Stimulated activated CD8-positive, alpha-beta memory T cell treated with anti-CD3 and anti-CD28 coated beads, Interleukin-7, amount 100 ng/mL, for 4 hours (primary cell): ENCODE data around the gene SH3PXD2A.
"Not testable (repeated sequence)": the region's sequence is repeated elsewhere in the genome, so short reads cannot be mapped to it uniquely, and the experiment has no call there.

Source experiments
- DNase-seq, 2 donors: peaks; one replicate each; pipeline ENCODE4 v3.0.0-alpha.2; 2020; ENCODE audit warnings: low read depth in 2 of 2

The SH3PXD2A gene

GRCh38 chr10:103646304-103646703 is 209.1 kb downstream of the SH3PXD2A start:
- DNase-seq = no peak

- no peak for DNase-seq
Measured at GRCh38 chr10:103645141-103646054, 210.0 kb downstream of the SH3PXD2A start.

- no peak for DNase-seq
Measured at GRCh38 chr10:103643381-103643780, 212.0 kb downstream of the SH3PXD2A start.

- no peak for DNase-seq
Measured at GRCh38 chr10:103641326-103641725, 214.1 kb downstream of the SH3PXD2A start.

- no peak for DNase-seq
Measured at GRCh38 chr10:103640436-103641181, 214.8 kb downstream of the SH3PXD2A start.

- no peak for DNase-seq
Measured at GRCh38 chr10:103638948-103639347, 216.4 kb downstream of the SH3PXD2A start.

GRCh38 chr10:103637927-103638557 is 217.3 kb downstream of the SH3PXD2A start:
- DNase-seq = no peak

GRCh38 chr10:103637011-103637410 is 218.4 kb downstream of the SH3PXD2A start:
- no peak for DNase-seq

- no peak for DNase-seq
Measured at GRCh38 chr10:103636492-103636891, 218.9 kb downstream of the SH3PXD2A start.

- DNase-seq = no peak
Measured at GRCh38 chr10:103635580-103635979, 219.8 kb downstream of the SH3PXD2A start.

- DNase-seq = no peak
Measured at GRCh38 chr10:103633846-103634245, 221.5 kb downstream of the SH3PXD2A start.

- not testable (repeated sequence) for DNase-seq
Measured at GRCh38 chr10:103632871-103633270, 222.5 kb downstream of the SH3PXD2A start.

- no peak for DNase-seq
Measured at GRCh38 chr10:103632247-103632642, 223.1 kb downstream of the SH3PXD2A start.

- DNase-seq = no peak
Measured at GRCh38 chr10:103630156-103630555, 225.2 kb downstream of the SH3PXD2A start.

- DNase-seq = no peak
Measured at GRCh38 chr10:103629581-103629980, 225.8 kb downstream of the SH3PXD2A start.

- no peak for DNase-seq
Measured at GRCh38 chr10:103627893-103628292, 227.5 kb downstream of the SH3PXD2A start.

- DNase-seq = no peak
Measured at GRCh38 chr10:103627111-103627892, 228.1 kb downstream of the SH3PXD2A start.

- DNase-seq = no peak
Measured at GRCh38 chr10:103626178-103626577, 229.2 kb downstream of the SH3PXD2A start.

GRCh38 chr10:103622935-103623574 is 232.3 kb downstream of the SH3PXD2A start:
- no peak for DNase-seq

GRCh38 chr10:103622286-103622685 is 233.1 kb downstream of the SH3PXD2A start:
- DNase-seq = no peak

- no peak for DNase-seq
Measured at GRCh38 chr10:103621783-103622125, 233.6 kb downstream of the SH3PXD2A start.
